ENCODE results near the gene MYOM1. TPM values are rescaled to one million over a fixed set of nuclear protein-coding genes. Genes with fewer than 3 reads are reported as not detected.

Gene MYOM1
- 0.22 and 1.4 TPM in 2 replicates for total RNA-seq

GRCh38 chr18:3219631-3220335 is at the start of gene MYOM1:
Gene MYOM1 (minus strand): TSS chr18:3219968. CDS start chr18:3215223, 4,745 bp downstream.
- Mint-ChIP-seq H3K27ac (no peak within 1 kb of the TSS), H3K9me3 (no peaks in the 10 kb centered on the region), H3K27me3 (ENCODE audit: insufficient read depth) (peaks cover 12% of the 10 kb centered on the region), H3K4me1 (ENCODE audit: low read depth) (no peaks in the 10 kb centered on the region), H3K4me3 (no peak within 1 kb of the TSS), H3K36me3 (ENCODE audit: low read depth) (no peaks in the 10 kb centered on the region)
- DNase-seq (ENCODE audit: low spot score) = no peak
- intact Hi-C loops (cut with micrococcal nuclease) = loop anchor here (5.0 kb wide), 1 partner anchor 47 kb away; no protein-coding TSS in a partner anchor

GRCh38 chr18:3269241-3269913 is 49.6 kb upstream of the MYOM1 start:
- peaks cover 20% of the 10 kb centered on the region for H3K36me3 Mint-ChIP-seq (ENCODE audit: low read depth)

DNA sequence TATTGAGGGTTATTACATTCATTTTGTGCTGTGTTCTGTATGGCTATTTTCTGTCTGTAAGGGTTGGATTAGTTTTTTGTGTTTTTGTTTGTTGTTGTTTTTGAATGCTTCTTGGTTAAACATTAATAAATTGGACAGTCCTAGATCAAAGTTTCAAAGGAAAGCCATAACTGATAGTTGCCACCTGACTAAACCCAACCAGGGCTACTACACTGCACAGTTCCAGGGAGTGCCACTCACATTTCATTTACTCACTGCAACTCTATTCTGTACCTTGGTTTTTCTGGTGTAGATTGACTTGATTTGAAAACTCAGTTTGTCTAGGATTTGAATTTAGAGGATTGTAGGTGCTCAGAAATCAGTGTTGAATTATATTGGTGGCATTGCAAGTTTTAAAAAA is 48.5 kb upstream of the MYOM1 start:
- peaks cover 16% of the 10 kb centered on the region for H3K36me3 Mint-ChIP-seq (ENCODE audit: low read depth)
- peaks cover 87% of the 10 kb centered on the region for H3K4me1 Mint-ChIP-seq (ENCODE audit: low read depth)
- intact Hi-C loops (cut with micrococcal nuclease) = no loop called here
- no peak overlapping the region for H3K27ac Mint-ChIP-seq
- no peak for DNase-seq (ENCODE audit: low spot score)
- H3K4me3 Mint-ChIP-seq = no peak overlapping the region
- H3K27me3 Mint-ChIP-seq (ENCODE audit: insufficient read depth) = no peaks in the 10 kb centered on the region
- no peaks in the 10 kb centered on the region for H3K9me3 Mint-ChIP-seq

More at GRCh38 chr18:3269241-3269913, 49.6 kb upstream of the MYOM1 start:
- H3K27ac Mint-ChIP-seq = no peak overlapping the region
- H3K4me3 Mint-ChIP-seq = no peak overlapping the region
- no peaks in the 10 kb centered on the region for H3K27me3 Mint-ChIP-seq (ENCODE audit: insufficient read depth)
- DNase-seq (ENCODE audit: low spot score) = no peak
- no peaks in the 10 kb centered on the region for H3K9me3 Mint-ChIP-seq
- H3K4me1 Mint-ChIP-seq (ENCODE audit: low read depth) = peaks cover 82% of the 10 kb centered on the region
- intact Hi-C loops (cut with micrococcal nuclease) = no loop called here

GRCh38 chr18:3266062-3266608 is 46.4 kb upstream of the MYOM1 start:
- Mint-ChIP-seq H3K27ac (peak overlapping the region; percentile 62), H3K36me3 (ENCODE audit: low read depth) (peaks cover 15% of the 10 kb centered on the region), H3K4me3 (no peak overlapping the region), H3K9me3 (no peaks in the 10 kb centered on the region), H3K4me1 (ENCODE audit: low read depth) (peaks cover 83% of the 10 kb centered on the region), H3K27me3 (ENCODE audit: insufficient read depth) (no peaks in the 10 kb centered on the region)
- no peak for DNase-seq (ENCODE audit: low spot score)
- intact Hi-C loops (cut with micrococcal nuclease) = no loop called here

DNA sequence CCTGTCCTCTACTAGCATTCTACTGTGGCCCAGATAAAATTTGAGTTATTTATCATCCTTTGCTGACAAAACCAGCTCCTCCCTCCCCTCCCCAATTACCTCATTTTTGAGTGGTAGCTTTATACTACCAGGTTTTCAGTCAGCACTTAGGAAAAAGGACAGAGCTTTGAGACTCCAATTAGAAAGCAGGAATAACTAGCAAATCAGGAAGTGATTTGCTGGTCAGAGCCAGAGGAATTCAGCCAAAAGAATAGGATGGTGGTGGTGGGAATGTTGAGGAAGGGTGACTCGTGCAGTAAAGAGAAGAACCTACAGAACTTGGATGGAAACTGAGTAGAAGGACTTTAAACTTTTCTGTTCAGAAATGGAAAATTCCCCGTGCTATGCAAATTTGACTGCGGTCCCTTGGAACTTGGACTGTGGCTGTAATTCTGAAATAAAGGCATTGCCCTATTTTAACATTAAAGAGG is 45.8 kb upstream of the MYOM1 start:
- no peaks in the 10 kb centered on the region for H3K9me3 Mint-ChIP-seq
- H3K4me1 Mint-ChIP-seq (ENCODE audit: low read depth) = peaks cover 83% of the 10 kb centered on the region
- intact Hi-C loops (cut with micrococcal nuclease) = no loop called here
- H3K36me3 Mint-ChIP-seq (ENCODE audit: low read depth) = peaks cover 15% of the 10 kb centered on the region
- H3K27ac Mint-ChIP-seq = no peak overlapping the region
- H3K4me3 Mint-ChIP-seq = no peak overlapping the region
- DNase-seq (ENCODE audit: low spot score) = no peak
- H3K27me3 Mint-ChIP-seq (ENCODE audit: insufficient read depth) = no peaks in the 10 kb centered on the region

DNA sequence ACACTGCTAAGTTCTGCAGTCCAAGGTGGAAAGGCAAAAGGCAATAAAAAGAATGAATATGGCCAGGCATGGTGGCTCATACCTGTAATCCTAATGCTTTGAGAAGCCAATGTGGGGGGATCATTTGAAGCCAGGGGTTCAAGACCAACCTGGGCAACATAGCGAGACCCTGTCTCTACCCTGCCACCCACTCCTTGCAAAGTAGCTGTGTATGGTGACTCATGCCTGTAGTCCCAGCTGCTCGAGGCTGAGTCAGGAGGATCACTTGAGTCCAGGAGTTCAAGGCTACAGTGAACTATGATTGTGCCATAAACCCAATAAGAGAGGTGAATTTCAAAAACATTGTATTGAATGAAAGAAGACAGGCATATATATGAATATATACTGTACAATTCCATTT is 44.6 kb upstream of the MYOM1 start:
- no peak for DNase-seq (ENCODE audit: low spot score)
- Mint-ChIP-seq H3K4me3 (peak overlapping the region; percentile 6), H3K9me3 (no peaks in the 10 kb centered on the region), H3K27ac (no peak overlapping the region), H3K27me3 (ENCODE audit: insufficient read depth) (no peaks in the 10 kb centered on the region), H3K4me1 (ENCODE audit: low read depth) (peaks cover 81% of the 10 kb centered on the region), H3K36me3 (ENCODE audit: low read depth) (peaks cover 16% of the 10 kb centered on the region)
- intact Hi-C loops (cut with micrococcal nuclease) = loop anchor here (5.0 kb wide), 4 partner anchors 278 to 692 kb away; partner anchors contain the start of genes METTL4, NDC80 and SMCHD1

DNA sequence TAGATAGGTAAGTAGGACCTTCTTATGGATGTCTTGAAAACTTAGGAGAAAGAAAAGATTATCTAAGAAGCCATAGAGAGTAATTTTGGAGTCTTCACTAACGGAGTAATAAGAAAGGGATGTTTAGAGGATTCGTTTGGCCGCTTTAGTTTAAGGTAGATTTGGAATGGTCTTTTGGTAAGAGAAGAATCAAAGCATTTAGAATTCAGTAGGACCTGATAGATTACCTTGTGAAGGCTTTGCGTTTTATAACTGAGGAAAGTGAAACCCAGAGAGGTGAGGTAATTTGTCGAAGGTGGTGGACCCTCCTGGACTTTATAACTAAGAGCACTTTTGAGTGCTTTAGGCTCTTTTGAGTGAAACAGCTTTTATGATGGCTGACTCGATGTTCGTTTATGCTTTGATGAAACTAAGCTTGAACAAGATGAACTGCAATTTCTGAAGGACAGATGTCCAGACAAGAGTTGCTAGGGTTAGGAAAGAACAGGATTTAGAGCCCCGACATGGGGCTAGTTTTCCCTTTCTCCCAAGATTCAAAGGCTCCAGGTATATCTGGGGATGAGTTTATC is 43.4 kb upstream of the MYOM1 start:
- Mint-ChIP-seq H3K4me1 (ENCODE audit: low read depth) (peaks cover 81% of the 10 kb centered on the region), H3K4me3 (peak overlapping the region; percentile 93), H3K27me3 (ENCODE audit: insufficient read depth) (no peaks in the 10 kb centered on the region), H3K27ac (peak overlapping the region; percentile 84), H3K36me3 (ENCODE audit: low read depth) (peaks cover 14% of the 10 kb centered on the region), H3K9me3 (no peaks in the 10 kb centered on the region)
- no peak for DNase-seq (ENCODE audit: low spot score)
- intact Hi-C loops (cut with micrococcal nuclease) = loop anchor here (2.0 to 5.0 kb wide), 5 partner anchors 42 to 691 kb away; partner anchors contain the start of genes METTL4, NDC80 and SMCHD1

- H3K36me3 Mint-ChIP-seq (ENCODE audit: low read depth) = peaks cover 21% of the 10 kb centered on the region
Measured at GRCh38 chr18:3262234-3263131, 42.7 kb upstream of the MYOM1 start.

GRCh38 chr18:3261373-3262233 is 41.8 kb upstream of the MYOM1 start, which contains the start of gene MYL12B:
Gene MYL12B (plus strand): TSS chr18:3262133. CDS start chr18:3272899, 10,766 bp downstream.
- Mint-ChIP-seq H3K4me3 (peak within 1 kb of the TSS; percentile 93), H3K9me3 (no peaks in the 10 kb centered on the region), H3K27me3 (ENCODE audit: insufficient read depth) (no peaks in the 10 kb centered on the region), H3K36me3 (ENCODE audit: low read depth) (peaks cover 27% of the 10 kb centered on the region), H3K4me1 (ENCODE audit: low read depth) (peaks cover 82% of the 10 kb centered on the region), H3K27ac (peak within 1 kb of the TSS; percentile 98)
- intact Hi-C loops (cut with micrococcal nuclease) = loop anchor here (1.0 to 5.0 kb wide), 10 partner anchors 14 to 689 kb away; partner anchors contain the start of genes METTL4, MYL12A, NDC80 and SMCHD1
- peak; percentile 75 for DNase-seq (ENCODE audit: low spot score)

More at GRCh38 chr18:3262234-3263131, 42.7 kb upstream of the MYOM1 start:
- H3K9me3 Mint-ChIP-seq = no peaks in the 10 kb centered on the region
- H3K4me3 Mint-ChIP-seq = peak overlapping the region; percentile 93
- intact Hi-C loops (cut with micrococcal nuclease) = loop anchor here (1.0 to 5.0 kb wide), 8 partner anchors 35 to 690 kb away; partner anchors contain the start of genes METTL4, NDC80 and SMCHD1
- H3K27me3 Mint-ChIP-seq (ENCODE audit: insufficient read depth) = no peaks in the 10 kb centered on the region
- peak; percentile 10 for DNase-seq (ENCODE audit: low spot score)
- H3K4me1 Mint-ChIP-seq (ENCODE audit: low read depth) = peaks cover 84% of the 10 kb centered on the region
- H3K27ac Mint-ChIP-seq = peak overlapping the region; percentile 84

DNA sequence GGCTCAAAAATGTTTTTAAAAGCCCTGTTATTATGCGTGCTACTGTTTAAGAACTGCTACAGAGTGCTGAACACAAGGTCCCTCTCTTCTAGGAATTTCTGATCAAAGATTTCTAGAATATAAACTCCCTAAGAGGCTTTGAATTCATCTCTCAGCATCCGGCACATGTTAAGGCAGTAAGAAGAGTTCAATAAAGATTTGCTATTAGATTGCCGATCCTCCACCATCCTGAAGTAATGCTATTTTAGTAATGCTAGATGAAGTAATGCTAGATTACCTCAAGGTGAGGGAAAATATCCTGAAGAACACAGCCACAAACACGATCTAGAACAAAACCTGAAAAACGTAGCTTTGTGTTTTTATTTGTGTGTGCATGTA is 41.2 kb upstream of the MYOM1 start:
- Mint-ChIP-seq H3K27me3 (ENCODE audit: insufficient read depth) (no peaks in the 10 kb centered on the region), H3K36me3 (ENCODE audit: low read depth) (peaks cover 29% of the 10 kb centered on the region), H3K4me3 (peak overlapping the region; percentile 93), H3K27ac (peak overlapping the region; percentile 98), H3K4me1 (ENCODE audit: low read depth) (peaks cover 82% of the 10 kb centered on the region), H3K9me3 (no peaks in the 10 kb centered on the region)
- intact Hi-C loops (cut with micrococcal nuclease) = loop anchor here (1.0 to 5.0 kb wide), 6 partner anchors 14 to 689 kb away; partner anchors contain the start of genes METTL4, MYL12A, NDC80 and SMCHD1
- no peak for DNase-seq (ENCODE audit: low spot score)

- DNase-seq (ENCODE audit: low spot score) = no peak
- intact Hi-C loops (cut with micrococcal nuclease) = no loop called here
- no peaks in the 10 kb centered on the region for H3K9me3 Mint-ChIP-seq
- H3K27me3 Mint-ChIP-seq (ENCODE audit: insufficient read depth) = no peaks in the 10 kb centered on the region
- H3K36me3 Mint-ChIP-seq (ENCODE audit: low read depth) = peaks cover 51% of the 10 kb centered on the region
- H3K27ac Mint-ChIP-seq = peak overlapping the region; percentile 71
- peak overlapping the region; percentile 3 for H3K4me3 Mint-ChIP-seq
- H3K4me1 Mint-ChIP-seq (ENCODE audit: low read depth) = peaks cover 81% of the 10 kb centered on the region
Measured at GRCh38 chr18:3257627-3258120, 37.9 kb upstream of the MYOM1 start.

Measured in activated T-helper 1 cell treated with anti-CD3 and anti-CD28 coated beads, Interleukin-12 subunit alpha, Interleukin-12 subunit beta, Interleukin-2, Interleukin-4 antibody, amounts not matched to agents 30 ng/mL and 10 ng/mL and 1 ng/mL, durations not matched to agents 14 hours and 24 hours and 36 hours (primary cell).